Measurements from ENCODE around the gene RTKN. TPM values are rescaled to one million over a fixed set of nuclear protein-coding genes. Genes with fewer than 3 reads are reported as not detected.

Gene RTKN
- total and polyA plus RNA-seq, 2 of the 13 experiments (the other 11 are each of a cell fraction or from before 2014, with no cell fraction given) = 159 to 166 TPM

DNA sequence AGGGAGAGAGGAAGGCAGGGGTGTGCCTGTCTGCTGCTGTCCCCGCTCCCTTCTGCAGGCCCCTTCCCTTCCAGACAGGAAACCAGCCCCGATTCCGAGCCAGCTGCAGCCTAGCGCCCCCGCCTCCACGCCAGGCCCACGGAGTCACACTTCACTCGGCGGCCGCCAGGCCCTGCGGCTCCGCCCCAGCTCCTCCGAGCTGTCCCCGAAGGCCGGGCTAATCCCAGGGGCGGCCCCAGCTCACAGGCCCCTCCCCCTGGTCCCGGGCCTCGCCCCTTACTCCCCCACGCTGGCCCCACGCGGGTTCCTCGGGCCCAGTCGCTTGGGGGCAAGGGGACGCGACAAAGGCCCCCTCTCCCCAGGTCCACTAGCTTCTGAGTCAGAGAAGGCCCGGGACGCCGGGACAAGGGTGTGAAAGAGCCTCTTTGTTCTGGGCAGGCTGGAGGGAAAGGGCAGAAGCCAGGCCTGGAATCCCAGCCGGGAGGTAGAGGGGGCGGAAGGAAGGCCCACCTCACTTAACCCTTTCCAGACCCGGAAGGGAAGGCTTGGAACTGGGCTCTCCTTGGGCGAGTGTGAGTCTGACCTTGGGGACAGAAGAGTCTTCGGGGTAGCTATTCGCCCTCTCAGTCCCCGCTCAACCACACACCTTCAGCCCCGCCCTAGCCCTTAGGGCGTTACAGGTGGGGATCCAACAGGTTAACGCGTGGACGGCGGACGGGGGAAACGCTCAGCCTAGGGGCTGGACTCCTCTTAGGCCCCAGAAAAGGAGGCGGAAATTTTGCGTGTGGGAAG is 1.2 kb downstream of the RTKN start (continued):
- TF ChIP-seq, protein P1, sequence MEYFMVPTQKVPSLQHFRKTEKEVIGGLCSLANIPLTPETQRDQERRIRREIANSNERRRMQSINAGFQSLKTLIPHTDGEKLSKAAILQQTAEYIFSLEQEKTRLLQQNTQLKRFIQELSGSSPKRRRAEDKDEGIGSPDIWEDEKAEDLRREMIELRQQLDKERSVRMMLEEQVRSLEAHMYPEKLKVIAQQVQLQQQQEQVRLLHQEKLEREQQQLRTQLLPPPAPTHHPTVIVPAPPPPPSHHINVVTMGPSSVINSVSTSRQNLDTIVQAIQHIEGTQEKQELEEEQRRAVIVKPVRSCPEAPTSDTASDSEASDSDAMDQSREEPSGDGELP (IDR thresholded peaks at IDR 0.05; ENCODE audit: borderline replicate concordance, low read depth) = peak; percentile 64; the same call in 1 of the 2 replicates
- TF ChIP-seq, protein P2, sequence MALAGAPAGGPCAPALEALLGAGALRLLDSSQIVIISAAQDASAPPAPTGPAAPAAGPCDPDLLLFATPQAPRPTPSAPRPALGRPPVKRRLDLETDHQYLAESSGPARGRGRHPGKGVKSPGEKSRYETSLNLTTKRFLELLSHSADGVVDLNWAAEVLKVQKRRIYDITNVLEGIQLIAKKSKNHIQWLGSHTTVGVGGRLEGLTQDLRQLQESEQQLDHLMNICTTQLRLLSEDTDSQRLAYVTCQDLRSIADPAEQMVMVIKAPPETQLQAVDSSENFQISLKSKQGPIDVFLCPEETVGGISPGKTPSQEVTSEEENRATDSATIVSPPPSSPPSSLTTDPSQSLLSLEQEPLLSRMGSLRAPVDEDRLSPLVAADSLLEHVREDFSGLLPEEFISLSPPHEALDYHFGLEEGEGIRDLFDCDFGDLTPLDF (CRISPR knock-in tag; IDR thresholded peaks at IDR 0.05) = peak; percentile 62; the same call in 1 of the 2 replicates
- peak; percentile 77; the same call in 1 of the 2 replicates for TF ChIP-seq ZNF75D (CRISPR knock-in tag; IDR thresholded peaks at IDR 0.05; ENCODE audit: borderline replicate concordance)
- peak; percentile 82 for TF ChIP-seq RBM39 (IDR thresholded peaks at IDR 0.05; ENCODE audit: low read depth, low read length, poor library complexity, severe bottlenecking)
- TF ChIP-seq, protein P3, sequence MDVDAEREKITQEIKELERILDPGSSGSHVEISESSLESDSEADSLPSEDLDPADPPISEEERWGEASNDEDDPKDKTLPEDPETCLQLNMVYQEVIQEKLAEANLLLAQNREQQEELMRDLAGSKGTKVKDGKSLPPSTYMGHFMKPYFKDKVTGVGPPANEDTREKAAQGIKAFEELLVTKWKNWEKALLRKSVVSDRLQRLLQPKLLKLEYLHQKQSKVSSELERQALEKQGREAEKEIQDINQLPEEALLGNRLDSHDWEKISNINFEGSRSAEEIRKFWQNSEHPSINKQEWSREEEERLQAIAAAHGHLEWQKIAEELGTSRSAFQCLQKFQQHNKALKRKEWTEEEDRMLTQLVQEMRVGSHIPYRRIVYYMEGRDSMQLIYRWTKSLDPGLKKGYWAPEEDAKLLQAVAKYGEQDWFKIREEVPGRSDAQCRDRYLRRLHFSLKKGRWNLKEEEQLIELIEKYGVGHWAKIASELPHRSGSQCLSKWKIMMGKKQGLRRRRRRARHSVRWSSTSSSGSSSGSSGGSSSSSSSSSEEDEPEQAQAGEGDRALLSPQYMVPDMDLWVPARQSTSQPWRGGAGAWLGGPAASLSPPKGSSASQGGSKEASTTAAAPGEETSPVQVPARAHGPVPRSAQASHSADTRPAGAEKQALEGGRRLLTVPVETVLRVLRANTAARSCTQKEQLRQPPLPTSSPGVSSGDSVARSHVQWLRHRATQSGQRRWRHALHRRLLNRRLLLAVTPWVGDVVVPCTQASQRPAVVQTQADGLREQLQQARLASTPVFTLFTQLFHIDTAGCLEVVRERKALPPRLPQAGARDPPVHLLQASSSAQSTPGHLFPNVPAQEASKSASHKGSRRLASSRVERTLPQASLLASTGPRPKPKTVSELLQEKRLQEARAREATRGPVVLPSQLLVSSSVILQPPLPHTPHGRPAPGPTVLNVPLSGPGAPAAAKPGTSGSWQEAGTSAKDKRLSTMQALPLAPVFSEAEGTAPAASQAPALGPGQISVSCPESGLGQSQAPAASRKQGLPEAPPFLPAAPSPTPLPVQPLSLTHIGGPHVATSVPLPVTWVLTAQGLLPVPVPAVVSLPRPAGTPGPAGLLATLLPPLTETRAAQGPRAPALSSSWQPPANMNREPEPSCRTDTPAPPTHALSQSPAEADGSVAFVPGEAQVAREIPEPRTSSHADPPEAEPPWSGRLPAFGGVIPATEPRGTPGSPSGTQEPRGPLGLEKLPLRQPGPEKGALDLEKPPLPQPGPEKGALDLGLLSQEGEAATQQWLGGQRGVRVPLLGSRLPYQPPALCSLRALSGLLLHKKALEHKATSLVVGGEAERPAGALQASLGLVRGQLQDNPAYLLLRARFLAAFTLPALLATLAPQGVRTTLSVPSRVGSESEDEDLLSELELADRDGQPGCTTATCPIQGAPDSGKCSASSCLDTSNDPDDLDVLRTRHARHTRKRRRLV (CRISPR knock-in tag; IDR thresholded peaks at IDR 0.05) = peak; percentile 84; the same call in 1 of the 2 replicates
- peak; percentile 72 for TF ChIP-seq TFDP1 (CRISPR knock-in tag; IDR thresholded peaks at IDR 0.05; ENCODE audit: borderline replicate concordance)
- TF ChIP-seq FOXA1 (IDR thresholded peaks at IDR 0.05) = no peak
- TF ChIP-seq FOXA1 (CRISPR knock-in tag; IDR thresholded peaks at IDR 0.05) = peak; percentile 24
- TF ChIP-seq PHB2 (IDR thresholded peaks at IDR 0.05; ENCODE audit: partially characterized antibody) = no peak
- peak; percentile 82 for TF ChIP-seq TAF1 (CRISPR knock-in tag; IDR thresholded peaks at IDR 0.05)
- 0 out of 2 replicates have a peak, but pooled peaks have one; percentile 39 for TF ChIP-seq FOXA3 (CRISPR knock-in tag; IDR thresholded peaks at IDR 0.05)
- peak; percentile 97 for TF ChIP-seq NFKB2 (CRISPR knock-in tag; IDR thresholded peaks at IDR 0.05; ENCODE audit: borderline replicate concordance)
- no peak for TF ChIP-seq ZNF337 (CRISPR knock-in tag; IDR thresholded peaks at IDR 0.05; ENCODE audit: borderline replicate concordance, low read depth)
- no peak for TF ChIP-seq ZNF124 (CRISPR knock-in tag; IDR thresholded peaks at IDR 0.05)
- no peak for TF ChIP-seq POLR2AphosphoS2 (IDR thresholded peaks at IDR 0.05; ENCODE audit: low read depth, low read length)
- TF ChIP-seq ZFP1 (CRISPR knock-in tag; IDR thresholded peaks at IDR 0.05) = peak; percentile 76; the same call in 1 of the 2 replicates
- TF ChIP-seq RFX3 (CRISPR knock-in tag; IDR thresholded peaks at IDR 0.05) = 0 out of 2 replicates have a peak, but pooled peaks have one; percentile 6
- peak; percentile 69; the same call in 1 of the 2 replicates for TF ChIP-seq POGZ (CRISPR knock-in tag; IDR thresholded peaks at IDR 0.05)
- TF ChIP-seq BATF2 (CRISPR knock-in tag; IDR thresholded peaks at IDR 0.05) = peak; percentile 76
- peak; percentile 98 for TF ChIP-seq ZBTB7B (CRISPR knock-in tag; IDR thresholded peaks at IDR 0.05)
- peak; percentile 24; the same call in 1 of the 2 replicates for TF ChIP-seq ZNF343 (CRISPR knock-in tag; IDR thresholded peaks at IDR 0.05)
- TF ChIP-seq ZSCAN25 (CRISPR knock-in tag; IDR thresholded peaks at IDR 0.05) = peak; percentile 85
